LNCaP clone FGC (cell line): ENCODE results near the gene ELP1.

Experiments
- DNase-seq: peaks from one replicate; pipeline ENCODE4 v3.0.0-alpha.2; 2011; ENCODE audit warnings: low read depth
- H3K4me3 ChIP-seq: 2 replicates; pipeline ENCODE4 v1.5.1; 2011; ENCODE audit warnings: mild to moderate bottlenecking, low read depth, low read length, control low read depth
- CTCF ChIP-seq: IDR thresholded peaks from 2 replicates; pipeline ENCODE4 v1.5.1; 2012; ENCODE audit warnings: mild to moderate bottlenecking; ENCODE audit not compliant: control insufficient read depth, insufficient read depth; ENCODE audit errors: extremely low read depth

Gene ELP1

GRCh38 chr9:108953983-108954574 is 20.2 kb upstream of the ELP1 start:
- DNase-seq: peak; percentile 40
- peak; percentile 64 for TF ChIP-seq CTCF
- H3K4me3 ChIP-seq: no peak overlapping the region

- no peak for TF ChIP-seq CTCF
- H3K4me3 ChIP-seq: no peak overlapping the region
- no peak for DNase-seq
Measured at GRCh38 chr9:108951578-108951977, 17.7 kb upstream of the ELP1 start.

GRCh38 chr9:108950168-108950567 is 16.2 kb upstream of the ELP1 start:
- no peak for TF ChIP-seq CTCF
- DNase-seq: no peak
- H3K4me3 ChIP-seq: no peak overlapping the region

- DNase-seq: no peak
- no peak overlapping the region for H3K4me3 ChIP-seq
- TF ChIP-seq CTCF: no peak
Measured at GRCh38 chr9:108939975-108940374, 6.1 kb upstream of the ELP1 start.

GRCh38 chr9:108937561-108938305 is 3.8 kb upstream of the ELP1 start:
- no peak overlapping the region for H3K4me3 ChIP-seq
- no peak for TF ChIP-seq CTCF
- DNase-seq: no peak

- no peak for TF ChIP-seq CTCF
- H3K4me3 ChIP-seq: peak within 1 kb of the TSS; percentile 96
- DNase-seq: peak; percentile 50
Measured at GRCh38 chr9:108934323-108934893, 484 bp upstream of the ELP1 start, which contains the start of gene ABITRAM. Gene ABITRAM, plus strand, starts transcription at chr9:108934400. Its CDS starts 87 bp downstream, at chr9:108934487.
